Measurements from ENCODE around the gene CACNA1E.

The CACNA1E gene

GRCh38 chr1:181592255-181592859 is 109.0 kb downstream of the CACNA1E start:
- DNase-seq, result no peak

- DNase-seq, result no peak
Measured at GRCh38 chr1:181593042-181593441, 109.7 kb downstream of the CACNA1E start.

- DNase-seq, result no peak
Measured at GRCh38 chr1:181594553-181594952, 111.2 kb downstream of the CACNA1E start.

- DNase-seq, result no peak
Measured at GRCh38 chr1:181595234-181595633, 111.9 kb downstream of the CACNA1E start.

- DNase-seq, result no peak
Measured at GRCh38 chr1:181601186-181601950, 118.1 kb downstream of the CACNA1E start.

- no peak for DNase-seq
Measured at GRCh38 chr1:181603735-181604410, 120.6 kb downstream of the CACNA1E start.

- DNase-seq, result no peak
Measured at GRCh38 chr1:181604482-181605249, 121.3 kb downstream of the CACNA1E start.

GRCh38 chr1:181607524-181607923 is 124.2 kb downstream of the CACNA1E start:
- no peak for DNase-seq

GRCh38 chr1:181608386-181608785 is 125.1 kb downstream of the CACNA1E start:
- no peak for DNase-seq

GRCh38 chr1:181608948-181609347 is 125.6 kb downstream of the CACNA1E start:
- DNase-seq, result no peak

GRCh38 chr1:181612100-181612499 is 128.8 kb downstream of the CACNA1E start:
- DNase-seq, result no peak

GRCh38 chr1:181618559-181618958 is 135.2 kb downstream of the CACNA1E start:
- no peak for DNase-seq

GRCh38 chr1:181620183-181620582 is 136.9 kb downstream of the CACNA1E start:
- no peak for DNase-seq

- DNase-seq, result no peak
Measured at GRCh38 chr1:181623850-181624249, 140.5 kb downstream of the CACNA1E start.

- no peak for DNase-seq
Measured at GRCh38 chr1:181626279-181626938, 143.1 kb downstream of the CACNA1E start.

GRCh38 chr1:181630398-181630797 is 147.1 kb downstream of the CACNA1E start:
- no peak for DNase-seq

GRCh38 chr1:181630838-181631237 is 147.5 kb downstream of the CACNA1E start:
- DNase-seq, result no peak

GRCh38 chr1:181632492-181632891 is 149.2 kb downstream of the CACNA1E start:
- DNase-seq, result no peak

GRCh38 chr1:181632960-181633359 is 149.6 kb downstream of the CACNA1E start:
- no peak for DNase-seq

GRCh38 chr1:181635110-181635509 is 151.8 kb downstream of the CACNA1E start:
- no peak for DNase-seq

GRCh38 chr1:181637998-181638397 is 154.7 kb downstream of the CACNA1E start:
- DNase-seq, result no peak

- DNase-seq, result no peak
Measured at GRCh38 chr1:181640956-181641355, 157.6 kb downstream of the CACNA1E start.

GRCh38 chr1:181643631-181644030 is 160.3 kb downstream of the CACNA1E start:
- DNase-seq, result no peak

Measured in stimulated activated naive CD4-positive, alpha-beta T cell treated with Interleukin-2 at 50 U/mL for 16 hours (primary cell).